ENCODE data around the gene SLC25A30. TPM values are rescaled to one million over a fixed set of nuclear protein-coding genes. Genes with fewer than 3 reads are reported as not detected.
A peak's percentile ranks its signal among the peaks of the same experiment; 100 is the strongest.

The SLC25A30 gene
- total RNA-seq = 10 to 100 TPM; 17.5 to 17.6 TPM

- DNase-seq = peak; percentile 91
- Mint-ChIP-seq H3K27ac (peak within 1 kb of the TSS; percentile 96), H3K27me3 (peaks cover 2% of the 10 kb centered on the region), H3K9me3 (no peaks in the 10 kb centered on the region), H3K4me3 (peak within 1 kb of the TSS; percentile 85), H3K4me1 (peaks cover 18% of the 10 kb centered on the region), H3K36me3 (ENCODE audit: low read depth) (peaks cover 7% of the 10 kb centered on the region)
- CTCF ChIA-PET = interaction anchor here (0.7 to 3.7 kb wide), 12 partner anchors 14 to 371 kb away, joined by 3 to 30 read pairs (median 6); partner anchors contain the start of genes COG3 and TPT1
- POLR2A ChIA-PET = interaction anchor here (0.6 to 5.0 kb wide), 14 partner anchors 11 to 83 kb away, joined by 3 to 70 read pairs (median 4); partner anchors contain the start of genes COG3 and TPT1
Measured at GRCh38 chr13:45417790-45418534, at the start of gene SLC25A30. Gene SLC25A30, minus strand, starts transcription at chr13:45418373. Its CDS starts 6,948 bp downstream, at chr13:45411425.

- Mint-ChIP-seq H3K36me3 (ENCODE audit: low read depth) (peaks cover 30% of the 10 kb centered on the region), H3K27me3 (no peaks in the 10 kb centered on the region), H3K9me3 (no peaks in the 10 kb centered on the region), H3K4me1 (peaks cover 49% of the 10 kb centered on the region), H3K4me3 (peak overlapping the region; percentile 86), H3K27ac (peak overlapping the region; percentile 37)
- DNase-seq = no peak
- ChIA-PET CTCF (no interaction called here), POLR2A (no interaction called here)
Measured at GRCh38 chr13:45466359-45466758, 48.2 kb upstream of the SLC25A30 start.

DNA sequence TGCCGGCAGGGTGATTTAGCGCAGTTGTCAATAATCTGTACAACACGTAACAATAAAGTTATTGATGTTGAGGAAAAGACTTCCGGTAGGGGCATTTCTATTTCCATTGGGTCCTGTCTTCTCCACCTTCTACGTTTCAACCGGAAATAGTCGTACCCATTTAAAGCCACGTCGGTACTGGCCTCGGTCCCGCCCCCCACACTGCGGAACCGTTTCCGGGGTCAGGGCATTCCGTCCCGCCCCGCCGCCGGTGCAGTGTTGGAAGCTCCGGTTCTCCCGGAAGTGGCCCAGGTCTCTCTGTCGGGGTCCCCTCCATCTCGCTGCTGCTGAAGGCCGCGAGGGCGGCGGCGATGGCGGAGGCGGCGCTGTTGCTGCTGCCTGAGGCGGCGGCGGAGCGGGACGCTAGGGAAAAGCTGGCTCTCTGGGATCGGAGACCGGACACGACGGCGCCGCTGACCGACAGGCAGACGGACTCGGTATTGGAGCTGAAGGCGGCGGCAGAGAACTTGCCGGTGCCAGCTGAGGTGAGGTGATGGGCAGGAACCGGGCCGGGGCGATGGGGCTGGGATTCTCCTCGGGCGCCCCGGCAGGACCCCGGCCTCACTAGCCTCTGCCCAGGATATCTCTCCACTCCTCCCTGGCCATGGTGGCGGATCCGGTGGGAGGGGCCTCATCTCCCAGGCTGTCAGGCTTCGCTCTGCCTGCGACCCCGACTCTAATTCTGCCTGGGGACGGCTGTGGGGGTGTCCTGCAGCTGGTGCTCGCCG lies 46.7 kb upstream of the SLC25A30 start, which contains the start of gene COG3:
TSS of gene COG3 (plus strand) at position 253 of the 767 bp plus-strand sequence. CDS start at position 351, 98 bp downstream.
- H3K27ac Mint-ChIP-seq = peak within 1 kb of the TSS; percentile 86
- DNase-seq = peak; percentile 96
- H3K36me3 Mint-ChIP-seq (ENCODE audit: low read depth) = peaks cover 18% of the 10 kb centered on the region
- H3K4me1 Mint-ChIP-seq = peaks cover 44% of the 10 kb centered on the region
- H3K27me3 Mint-ChIP-seq = no peaks in the 10 kb centered on the region
- H3K9me3 Mint-ChIP-seq = no peaks in the 10 kb centered on the region
- peak within 1 kb of the TSS; percentile 86 for H3K4me3 Mint-ChIP-seq
- ChIA-PET POLR2A (interaction anchor here (0.6 to 2.4 kb wide), 22 partner anchors 11 to 831 kb away, joined by 3 to 25 read pairs (median 4); partner anchors contain the start of genes SLC25A30, TPT1 and ZC3H13), CTCF (interaction anchor here (0.7 to 2.1 kb wide), 8 partner anchors 9 to 123 kb away, joined by 3 to 17 read pairs (median 5); partner anchors contain the start of gene SLC25A30)

DNA sequence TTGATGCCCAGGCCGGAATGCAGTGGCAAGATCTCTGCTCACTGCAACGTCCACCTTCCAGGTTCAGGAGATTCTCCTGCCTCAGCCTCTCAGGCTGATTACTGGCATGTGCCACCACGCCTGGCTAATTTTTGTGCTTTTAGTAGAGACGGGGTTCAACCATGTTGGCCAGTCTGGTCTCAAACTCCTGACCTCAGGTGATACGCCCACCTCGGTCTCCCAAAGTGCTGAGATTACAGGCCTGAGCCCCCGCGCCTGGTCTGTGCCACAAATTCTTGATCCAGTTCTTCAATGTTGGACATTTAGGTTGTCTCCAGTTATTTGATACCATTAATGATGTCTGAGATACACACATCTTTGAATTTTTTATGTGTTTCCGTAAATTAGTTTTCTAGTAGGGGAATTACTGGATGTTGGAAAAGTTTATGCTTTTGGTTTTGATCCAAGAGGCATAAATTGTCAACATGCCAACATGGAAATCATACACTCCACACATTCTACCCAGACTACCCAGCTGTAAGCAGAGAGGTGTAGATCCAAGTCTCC lies 46.0 kb upstream of the SLC25A30 start:
- H3K9me3 Mint-ChIP-seq = peaks cover 5% of the 10 kb centered on the region
- POLR2A ChIA-PET = interaction anchor here (0.6 to 2.4 kb wide), 16 partner anchors 11 to 588 kb away, joined by 3 to 25 read pairs (median 5); partner anchors contain the start of genes SLC25A30, TPT1 and ZC3H13
- H3K4me1 Mint-ChIP-seq = peaks cover 41% of the 10 kb centered on the region
- CTCF ChIA-PET = interaction anchor here (0.7 to 2.1 kb wide), 7 partner anchors 15 to 122 kb away, joined by 3 to 17 read pairs (median 6); partner anchors contain the start of gene SLC25A30
- peaks cover 21% of the 10 kb centered on the region for H3K36me3 Mint-ChIP-seq (ENCODE audit: low read depth)
- DNase-seq = no peak
- H3K27me3 Mint-ChIP-seq = no peaks in the 10 kb centered on the region
- H3K27ac Mint-ChIP-seq = peak overlapping the region; percentile 86
- peak overlapping the region; percentile 86 for H3K4me3 Mint-ChIP-seq

DNA sequence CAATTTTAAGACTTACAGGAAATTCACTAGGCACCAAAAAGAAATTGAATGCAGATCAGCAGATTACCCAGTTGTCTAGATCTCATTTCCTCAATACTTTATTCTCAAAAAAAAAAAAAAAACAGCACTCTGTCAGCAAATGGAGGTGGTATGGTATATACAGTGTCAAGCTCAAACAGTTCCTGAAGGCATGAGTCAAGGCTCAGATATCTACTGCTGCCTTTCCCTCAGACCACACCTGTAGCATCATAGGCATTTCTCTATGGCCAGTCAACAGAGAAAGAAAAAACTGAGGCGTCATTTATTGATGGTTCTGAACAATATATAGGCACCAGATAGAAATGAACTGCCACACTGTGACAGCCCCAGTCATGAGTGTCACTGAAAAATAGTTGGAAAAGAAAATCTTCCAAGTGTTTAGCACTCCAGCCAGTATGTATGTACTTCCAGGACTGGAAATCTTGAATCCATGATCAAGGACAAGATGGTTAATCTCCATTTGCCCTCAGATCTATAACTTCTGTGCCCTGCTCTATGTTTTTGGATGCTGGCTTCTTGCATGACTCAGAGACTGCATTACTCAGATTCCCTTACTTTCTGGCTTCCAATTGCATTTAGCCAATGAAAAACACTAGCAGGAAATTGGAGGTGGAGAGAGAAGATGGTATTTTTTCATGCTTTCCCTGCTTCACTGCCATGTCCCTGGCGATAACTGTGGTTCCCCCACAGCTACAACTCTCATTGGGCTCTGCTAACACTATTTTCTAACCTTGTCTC lies 38.2 kb upstream of the SLC25A30 start:
- peaks cover 29% of the 10 kb centered on the region for H3K9me3 Mint-ChIP-seq
- H3K27ac Mint-ChIP-seq = no peak overlapping the region
- H3K4me3 Mint-ChIP-seq = no peak overlapping the region
- peaks cover 17% of the 10 kb centered on the region for H3K36me3 Mint-ChIP-seq (ENCODE audit: low read depth)
- no peaks in the 10 kb centered on the region for H3K4me1 Mint-ChIP-seq
- POLR2A ChIA-PET = no interaction called here
- CTCF ChIA-PET = interaction anchor here (1.0 kb wide), 1 partner anchor 38 kb away, joined by 4 read pairs; the partner anchor contains the start of gene SLC25A30
- no peak for DNase-seq
- no peaks in the 10 kb centered on the region for H3K27me3 Mint-ChIP-seq

DNA sequence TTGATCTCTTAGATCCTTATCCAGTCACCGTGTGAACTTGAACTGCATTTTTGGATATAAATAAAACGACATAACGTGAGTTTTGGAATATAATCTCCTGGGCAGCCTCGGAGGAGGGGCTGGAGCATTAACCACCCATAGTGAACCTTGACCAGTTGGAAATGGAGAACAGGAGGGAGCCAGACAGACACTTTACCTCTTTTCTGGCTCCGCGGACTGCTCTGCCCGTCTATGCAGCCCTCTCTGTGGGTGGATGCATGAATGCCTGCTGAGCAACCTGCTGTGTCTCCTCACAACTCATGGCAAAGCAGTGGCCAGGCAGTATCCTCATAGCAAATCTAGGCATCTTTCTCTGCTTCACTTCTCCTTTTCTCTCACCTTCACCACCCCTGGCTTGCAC lies 36.0 kb upstream of the SLC25A30 start:
- Mint-ChIP-seq H3K27me3 (no peaks in the 10 kb centered on the region), H3K9me3 (peaks cover 24% of the 10 kb centered on the region), H3K4me1 (no peaks in the 10 kb centered on the region), H3K36me3 (ENCODE audit: low read depth) (peaks cover 14% of the 10 kb centered on the region), H3K4me3 (no peak overlapping the region), H3K27ac (no peak overlapping the region)
- ChIA-PET POLR2A (no interaction called here), CTCF (no interaction called here)
- DNase-seq = no peak

DNA sequence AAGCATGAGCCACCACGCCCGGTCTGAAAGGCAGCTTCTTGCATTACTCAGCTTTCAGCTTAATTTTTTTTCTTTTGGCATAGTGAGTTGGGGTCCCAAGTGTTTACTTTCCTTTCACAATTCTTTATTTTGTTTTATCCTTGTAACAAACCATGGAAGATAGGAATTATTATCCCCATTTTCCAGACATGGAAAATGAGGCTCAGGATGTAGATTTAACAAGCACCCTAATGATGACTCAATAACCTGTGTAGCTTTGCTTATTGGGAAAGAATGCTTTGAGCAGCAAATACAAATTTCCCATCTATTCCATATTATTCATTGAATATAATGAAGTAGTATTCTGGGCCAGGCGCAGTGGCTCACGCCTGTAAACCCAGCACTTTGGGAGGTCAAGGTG lies 33.1 kb upstream of the SLC25A30 start:
- peaks cover 7% of the 10 kb centered on the region for H3K9me3 Mint-ChIP-seq
- no peak overlapping the region for H3K4me3 Mint-ChIP-seq
- no peaks in the 10 kb centered on the region for H3K4me1 Mint-ChIP-seq
- DNase-seq = no peak
- peaks cover 11% of the 10 kb centered on the region for H3K27me3 Mint-ChIP-seq
- H3K27ac Mint-ChIP-seq = no peak overlapping the region
- H3K36me3 Mint-ChIP-seq (ENCODE audit: low read depth) = no peaks in the 10 kb centered on the region
- ChIA-PET CTCF (no interaction called here), POLR2A (no interaction called here)

GRCh38 chr13:45448965-45449559 lies 30.9 kb upstream of the SLC25A30 start:
- H3K36me3 Mint-ChIP-seq (ENCODE audit: low read depth) = no peaks in the 10 kb centered on the region
- H3K4me1 Mint-ChIP-seq = peaks cover 2% of the 10 kb centered on the region
- H3K9me3 Mint-ChIP-seq = no peaks in the 10 kb centered on the region
- H3K27me3 Mint-ChIP-seq = peaks cover 16% of the 10 kb centered on the region
- H3K4me3 Mint-ChIP-seq = no peak overlapping the region
- ChIA-PET POLR2A (no interaction called here), CTCF (interaction anchor here (1.2 kb wide), 1 partner anchor 15 kb away, joined by 6 read pairs; the partner anchor contains the start of gene COG3)
- no peak for DNase-seq
- H3K27ac Mint-ChIP-seq = no peak overlapping the region

DNA sequence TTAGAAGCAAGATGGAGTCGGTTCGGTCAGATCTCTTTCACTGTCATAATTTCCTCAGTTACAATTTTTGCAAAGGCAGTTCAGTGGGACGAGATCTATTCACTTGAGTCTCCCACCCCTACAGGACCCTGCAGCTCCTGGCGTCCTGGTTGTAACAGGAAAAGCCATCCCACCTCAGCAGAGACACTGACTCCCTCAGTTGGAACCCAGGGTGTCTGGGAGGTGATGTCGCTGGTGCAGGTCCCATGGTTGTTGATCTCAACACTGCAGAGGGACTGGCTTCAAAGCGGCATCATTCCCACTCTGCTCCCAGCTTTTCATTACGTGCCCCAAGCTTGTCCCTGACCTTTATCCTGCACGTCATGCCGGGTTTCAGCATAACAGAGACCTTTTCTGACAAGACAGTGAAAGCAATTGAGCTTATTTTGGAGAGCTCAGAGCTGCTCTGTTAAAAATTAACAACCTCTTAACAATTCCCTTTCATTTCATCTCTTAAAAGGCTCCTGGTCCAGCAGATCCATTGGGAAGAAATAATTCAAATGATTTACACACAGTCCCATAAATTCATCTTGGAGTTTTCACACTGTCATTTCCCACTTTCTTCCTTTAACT lies 29.0 kb upstream of the SLC25A30 start:
- DNase-seq = no peak
- POLR2A ChIA-PET = no interaction called here
- H3K27me3 Mint-ChIP-seq = peaks cover 16% of the 10 kb centered on the region
- H3K9me3 Mint-ChIP-seq = no peaks in the 10 kb centered on the region
- no peak overlapping the region for H3K27ac Mint-ChIP-seq
- CTCF ChIA-PET = no interaction called here
- no peak overlapping the region for H3K4me3 Mint-ChIP-seq
- H3K4me1 Mint-ChIP-seq = peaks cover 3% of the 10 kb centered on the region
- no peaks in the 10 kb centered on the region for H3K36me3 Mint-ChIP-seq (ENCODE audit: low read depth)

DNA sequence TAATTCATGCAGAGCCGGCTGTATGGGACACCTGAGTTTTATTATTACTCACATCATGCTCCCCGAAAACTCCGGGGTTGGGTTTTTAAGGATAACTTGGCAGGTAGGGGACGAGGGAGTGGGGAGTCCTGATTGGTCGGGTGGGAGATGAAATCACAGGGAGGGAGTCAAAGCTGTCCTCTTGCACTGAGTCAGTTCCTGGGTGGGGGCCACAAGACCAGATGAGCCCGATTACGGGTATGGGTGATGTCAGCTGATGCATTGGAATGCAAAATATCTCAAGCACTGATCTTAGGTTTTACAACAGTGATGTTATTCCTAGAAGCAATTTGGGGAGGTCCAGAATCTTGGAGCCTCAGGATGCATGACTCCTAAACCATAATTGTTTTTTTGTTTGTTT lies 28.0 kb upstream of the SLC25A30 start:
- Mint-ChIP-seq H3K9me3 (no peaks in the 10 kb centered on the region), H3K4me1 (peaks cover 12% of the 10 kb centered on the region), H3K27me3 (peaks cover 16% of the 10 kb centered on the region), H3K27ac (no peak overlapping the region), H3K4me3 (no peak overlapping the region), H3K36me3 (ENCODE audit: low read depth) (no peaks in the 10 kb centered on the region)
- no peak for DNase-seq
- POLR2A ChIA-PET = no interaction called here
- CTCF ChIA-PET = no interaction called here

DNA sequence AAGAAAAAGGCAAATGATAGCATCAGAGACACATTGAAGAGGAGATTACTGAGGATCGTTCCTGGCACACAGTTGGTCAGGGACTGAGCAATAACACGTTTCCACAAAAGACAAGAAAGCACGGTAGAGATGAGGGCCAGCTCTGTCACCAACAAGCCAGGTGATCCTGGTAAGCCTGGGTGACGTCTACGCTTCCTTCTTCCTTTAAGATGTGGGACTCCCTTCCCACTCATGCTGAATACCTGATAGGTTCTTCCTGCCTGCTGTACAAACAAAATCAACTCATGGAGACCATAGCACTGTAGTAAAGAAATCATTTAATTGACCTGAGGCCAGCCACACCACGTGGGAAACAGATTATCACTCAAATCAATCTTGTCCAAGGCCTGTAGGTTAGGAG lies 26.9 kb upstream of the SLC25A30 start:
- no peak overlapping the region for H3K27ac Mint-ChIP-seq
- H3K27me3 Mint-ChIP-seq = peaks cover 16% of the 10 kb centered on the region
- peaks cover 21% of the 10 kb centered on the region for H3K4me1 Mint-ChIP-seq
- no peak for DNase-seq
- ChIA-PET CTCF (no interaction called here), POLR2A (no interaction called here)
- H3K36me3 Mint-ChIP-seq (ENCODE audit: low read depth) = no peaks in the 10 kb centered on the region
- H3K4me3 Mint-ChIP-seq = no peak overlapping the region
- no peaks in the 10 kb centered on the region for H3K9me3 Mint-ChIP-seq

Data from activated CD4-positive, alpha-beta memory T cell treated with anti-CD3 and anti-CD28 coated beads, Interleukin-2, amount 10 ng/mL, durations not matched to agents 7 days and 5 days (primary cell).